Pons (tissue), 1 donor: ENCODE results near the gene MS4A18.
"Not testable (repeated sequence)": the region's sequence is repeated elsewhere in the genome, so short reads cannot be mapped to it uniquely, and the experiment has no call there.

ENCODE experiments used
- DNase-seq: peaks from one replicate; pipeline ENCODE4 v3.0.0-alpha.2; 2016; ENCODE audit warnings: low spot score

MS4A18 gene

DNA sequence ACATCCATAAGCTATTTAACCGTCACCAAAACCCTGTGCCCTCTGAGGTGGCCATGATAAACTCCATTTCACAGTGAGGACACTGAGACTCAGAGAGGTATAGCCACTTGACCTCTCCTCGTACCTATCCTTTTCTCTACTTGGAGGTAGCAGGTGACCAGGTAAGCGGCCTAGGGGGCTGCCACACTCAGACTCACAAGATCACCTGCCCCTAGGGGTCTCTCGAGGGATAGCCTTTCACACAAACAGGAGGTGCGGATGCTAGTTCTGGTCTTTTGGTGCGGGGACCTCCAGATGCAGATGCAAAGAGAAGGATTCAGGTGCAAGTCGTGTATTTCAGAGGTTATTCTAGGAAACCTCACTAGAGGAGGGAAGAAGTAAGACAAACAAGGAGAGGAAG, 14.6 kb downstream of the MS4A18 start:
- DNase-seq = no peak

DNA sequence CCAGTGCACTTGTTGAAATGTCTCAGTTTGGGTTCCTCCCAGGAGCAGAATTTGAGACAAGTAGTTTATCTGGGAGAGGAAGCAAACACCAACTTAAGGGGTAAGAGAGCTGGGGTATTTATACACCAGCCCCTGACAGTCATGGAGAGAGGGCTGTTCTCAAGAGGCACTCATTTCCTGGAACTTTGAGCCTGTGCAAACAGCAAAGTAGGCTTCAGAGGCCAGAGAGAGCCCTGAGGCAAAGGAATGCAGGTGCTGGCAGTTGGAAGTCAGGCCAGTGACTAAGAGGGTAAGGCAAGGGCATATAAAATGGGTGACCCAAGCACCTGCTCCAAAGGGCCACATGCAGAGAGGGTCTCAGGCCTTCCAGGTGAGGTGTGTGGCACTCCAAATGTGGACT, 16.1 kb downstream of the MS4A18 start:
- no peak for DNase-seq

DNA sequence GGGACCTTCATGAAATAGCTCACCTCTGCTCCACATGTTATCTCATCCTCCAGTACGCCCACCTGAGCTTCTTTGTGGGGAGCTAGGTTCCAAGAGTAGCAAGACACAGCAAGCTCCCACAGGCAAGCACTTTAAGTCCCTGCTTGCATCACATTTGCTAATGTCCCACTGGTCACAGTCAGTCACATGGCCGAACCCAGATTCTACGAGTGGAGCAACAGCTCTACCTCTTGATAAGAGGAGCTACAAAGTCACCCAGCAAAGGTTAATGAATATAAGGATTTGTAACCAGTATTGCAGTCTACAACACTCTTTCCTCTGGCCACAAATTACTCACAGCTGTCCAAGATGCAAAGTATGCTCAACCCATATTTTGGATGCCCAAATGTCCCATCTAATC, 16.9 kb downstream of the MS4A18 start:
- DNase-seq = no peak

DNA sequence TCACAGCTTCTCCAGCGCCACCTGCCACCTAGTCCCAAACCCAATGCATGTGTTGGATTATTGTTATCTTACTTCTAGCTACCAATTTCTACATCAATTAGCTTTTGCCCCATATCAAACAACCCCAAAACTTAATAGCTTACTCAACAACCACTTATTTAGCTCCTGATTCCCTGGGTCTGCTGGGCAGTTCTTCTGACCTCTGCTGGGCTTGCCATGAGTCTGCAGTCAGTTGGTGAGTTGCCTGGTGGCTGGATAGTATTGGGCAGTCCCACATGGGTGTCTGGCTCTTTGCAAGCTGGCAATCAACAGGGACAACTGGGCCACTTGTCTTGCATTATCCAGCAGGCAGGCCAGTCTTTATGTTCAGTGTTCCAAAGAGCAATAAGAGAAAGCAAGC, 18.5 kb downstream of the MS4A18 start:
- no peak for DNase-seq

DNA sequence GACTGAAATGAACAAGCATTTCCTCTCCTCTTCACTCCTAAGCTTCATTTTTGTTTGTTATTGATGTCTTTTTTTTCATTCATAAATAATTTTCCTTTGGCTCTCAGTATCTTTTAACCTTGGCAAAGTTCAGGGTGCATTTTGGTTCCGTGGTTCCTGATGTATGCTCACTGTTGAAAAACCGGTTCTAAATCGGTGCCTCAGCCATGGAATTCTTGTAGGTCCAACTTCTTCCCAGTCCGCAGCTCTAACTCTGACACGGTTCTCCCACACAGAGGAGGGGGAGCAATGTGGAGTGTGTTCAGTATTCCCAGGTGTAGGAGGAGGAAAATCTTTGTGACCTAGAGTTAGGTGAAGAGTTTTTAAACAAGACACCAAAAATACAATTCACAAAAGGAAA, 19.6 kb downstream of the MS4A18 start:
- DNase-seq = no peak

DNA sequence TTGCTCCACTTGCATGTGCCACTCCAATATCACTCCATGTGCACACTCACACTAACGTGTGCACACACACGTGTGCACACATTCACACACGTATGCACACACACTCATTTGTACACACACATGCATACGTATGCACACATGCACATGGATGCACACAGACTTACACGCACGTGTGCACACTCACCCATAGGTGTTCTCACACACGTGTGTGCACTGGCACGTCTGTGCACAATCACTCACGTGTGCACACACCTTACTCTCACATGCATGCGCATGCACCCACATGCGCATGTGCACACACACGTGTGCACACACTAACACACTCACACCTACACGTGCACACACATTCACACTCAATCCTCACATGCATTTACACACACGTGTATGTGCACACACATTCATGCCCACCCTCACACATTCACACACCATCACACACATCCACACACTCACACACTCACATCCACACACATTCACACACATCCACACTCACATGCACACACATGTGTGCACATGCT, 22.9 kb downstream of the MS4A18 start:
- DNase-seq = no peak

DNA sequence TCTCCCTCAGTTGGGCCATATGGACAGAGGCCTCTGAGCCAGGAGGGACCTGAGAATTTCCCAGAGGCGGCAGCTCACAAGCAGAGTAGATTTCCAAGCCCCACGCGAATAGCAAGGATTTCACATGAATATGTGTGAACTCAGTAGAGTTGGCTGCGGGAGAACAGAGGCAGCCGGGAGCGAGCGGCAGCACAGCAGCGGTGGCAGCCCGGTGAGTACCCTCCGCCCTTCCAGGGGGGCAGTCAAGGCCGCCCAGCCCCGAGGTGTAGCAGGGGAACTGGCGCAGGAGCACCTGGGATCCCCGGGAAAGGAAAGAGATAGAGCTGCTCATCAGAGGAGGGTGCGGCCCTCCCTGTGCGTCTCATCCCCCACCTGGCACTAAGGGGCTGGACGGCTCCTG, 23.7 kb downstream of the MS4A18 start:
- DNase-seq = no peak

DNA sequence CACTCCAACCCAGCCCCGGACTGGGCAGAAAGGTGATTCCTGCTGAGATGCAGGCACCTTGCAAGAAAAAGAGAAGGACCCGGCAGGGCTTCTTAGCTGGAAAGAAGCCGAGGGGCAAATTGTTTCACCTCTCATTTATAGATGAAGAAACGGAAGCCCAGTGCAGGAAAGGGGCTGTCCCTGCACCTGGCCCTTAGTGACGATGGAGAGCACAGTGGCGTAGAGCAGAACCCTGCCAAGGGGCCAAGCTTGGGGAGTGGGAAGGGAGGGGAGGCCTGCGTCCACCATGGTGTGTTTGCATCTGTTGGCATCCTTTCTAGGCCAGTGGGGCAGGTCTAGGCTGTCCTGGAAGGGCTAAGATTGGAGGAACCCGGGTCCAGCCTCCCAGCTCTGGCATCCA, 24.3 kb downstream of the MS4A18 start:
- no peak for DNase-seq

DNA sequence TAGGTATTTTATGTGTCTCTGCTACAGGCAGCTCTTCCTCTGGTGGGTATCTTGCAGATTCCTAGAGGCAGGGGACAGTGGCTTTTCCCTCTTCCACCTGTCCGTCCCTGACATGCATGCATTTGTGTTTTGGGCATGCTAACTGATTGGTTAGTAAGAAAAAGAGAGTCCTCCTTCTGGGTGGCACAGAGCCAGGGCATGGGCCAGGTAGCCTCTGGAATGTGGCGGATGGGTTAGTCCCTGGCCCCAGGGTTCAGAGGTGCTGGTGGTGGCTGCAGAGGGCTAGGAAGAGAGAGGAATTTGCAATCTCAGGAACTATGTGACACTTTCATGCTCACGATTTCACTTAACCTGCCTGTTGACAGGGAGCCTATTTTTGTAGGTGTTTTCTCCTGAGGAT, 26.4 kb downstream of the MS4A18 start:
- DNase-seq = no peak

DNA sequence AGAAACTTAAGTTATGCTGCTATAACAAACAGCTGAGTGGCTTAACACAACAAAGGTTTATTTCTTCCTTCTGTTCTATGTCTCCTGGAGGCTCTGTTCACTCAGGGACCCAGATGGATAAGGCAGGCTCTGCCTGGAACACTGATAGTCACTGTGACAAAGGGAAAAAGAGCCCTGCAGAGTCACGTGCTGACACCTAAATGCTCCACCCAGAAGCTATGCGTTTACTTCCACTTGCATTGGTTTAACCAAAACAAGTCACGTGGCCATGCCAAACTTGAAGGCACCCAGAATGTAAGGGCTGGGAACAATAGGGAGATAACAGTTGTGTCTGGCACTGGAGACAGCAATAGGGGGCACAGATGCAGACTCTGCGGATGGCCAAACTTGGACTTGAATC, 28.8 kb downstream of the MS4A18 start:
- no peak for DNase-seq

DNA sequence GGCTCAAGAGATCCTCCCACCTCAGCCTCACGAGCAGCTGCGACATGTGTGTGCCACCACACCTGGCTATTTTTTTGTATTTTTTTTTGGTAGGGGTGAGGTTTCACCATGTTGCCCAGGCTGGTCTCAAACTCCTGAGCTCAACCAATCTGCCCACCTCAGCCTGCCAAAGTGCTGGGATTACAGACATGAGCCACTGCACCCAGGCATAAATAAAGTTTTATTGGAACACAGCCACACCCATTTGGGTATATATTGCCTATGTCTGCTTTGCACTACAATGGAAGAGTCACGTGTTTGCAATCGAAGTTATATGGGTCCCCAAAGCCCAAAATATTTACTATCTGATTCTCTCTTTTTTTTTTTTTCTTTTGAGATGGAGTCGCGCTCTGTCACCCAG, 30.4 kb downstream of the MS4A18 start:
- no peak for DNase-seq

DNA sequence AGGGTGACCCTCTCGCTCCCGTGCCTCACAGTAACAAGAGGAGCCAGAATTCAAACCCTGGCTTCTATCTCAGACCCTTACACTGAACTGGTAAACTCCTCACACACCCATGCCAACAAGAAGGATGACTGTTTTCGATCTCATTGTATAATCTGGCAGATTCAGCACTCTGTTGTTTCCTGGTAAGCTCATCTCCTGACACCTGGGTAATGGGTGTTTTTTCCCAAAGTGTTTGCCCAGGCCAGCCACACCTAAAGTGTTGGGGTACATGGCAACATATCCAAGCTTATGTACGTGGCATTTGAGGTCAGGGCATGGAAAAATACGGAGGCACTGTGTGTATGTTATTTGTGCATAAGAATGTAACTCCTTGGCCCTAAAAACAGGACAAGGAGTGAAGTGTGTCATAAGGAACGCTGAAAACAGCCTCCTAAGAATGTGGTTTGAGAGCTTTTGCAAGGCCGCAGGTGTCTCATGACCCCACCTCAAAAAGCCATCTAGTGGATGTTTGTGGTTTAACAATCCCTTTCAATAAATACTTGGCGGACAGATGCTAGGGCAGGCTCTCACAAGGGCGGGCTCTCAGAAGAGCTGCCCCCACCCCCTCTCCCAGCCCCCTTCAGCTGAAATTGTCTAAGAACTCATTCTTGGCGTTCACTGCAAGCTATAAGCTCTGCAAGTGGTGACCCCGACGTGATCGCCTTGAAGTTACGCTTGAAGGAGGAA, 31.9 kb downstream of the MS4A18 start, which contains the start of gene MS4A15:
TSS of gene MS4A15 (plus strand) at position 561 of the 726 bp plus-strand sequence. CDS start 6,867 bp downstream, outside the sequence.
- DNase-seq = no peak

DNA sequence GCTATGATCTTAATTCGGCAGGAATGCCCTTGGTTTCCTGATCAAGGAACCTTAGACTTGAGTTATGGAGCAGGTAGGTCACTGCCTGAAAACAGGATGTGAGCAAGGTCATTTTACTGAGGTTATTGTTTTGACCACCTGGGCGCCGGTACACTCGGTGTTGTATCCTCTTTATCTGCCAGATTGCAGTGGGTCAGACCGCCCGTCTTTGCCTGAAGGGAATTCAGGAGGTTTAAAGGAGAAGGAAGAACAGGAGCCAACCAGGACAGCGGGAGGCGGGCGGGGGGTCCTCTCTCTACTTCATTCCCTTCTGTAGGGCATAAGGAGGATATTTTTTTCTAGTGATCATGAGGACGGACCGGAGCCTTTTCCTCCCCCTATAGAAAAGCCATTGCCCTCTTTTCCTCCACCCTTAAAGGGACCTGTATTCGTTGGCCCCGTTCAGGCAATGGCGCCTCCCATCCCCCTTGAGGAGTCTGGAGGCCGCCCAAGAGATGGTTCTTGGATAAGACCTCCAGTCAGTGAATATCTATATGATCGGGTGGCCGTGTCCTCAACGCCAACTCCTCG, 32.8 kb downstream of the MS4A18 start:
- DNase-seq = no peak

DNA sequence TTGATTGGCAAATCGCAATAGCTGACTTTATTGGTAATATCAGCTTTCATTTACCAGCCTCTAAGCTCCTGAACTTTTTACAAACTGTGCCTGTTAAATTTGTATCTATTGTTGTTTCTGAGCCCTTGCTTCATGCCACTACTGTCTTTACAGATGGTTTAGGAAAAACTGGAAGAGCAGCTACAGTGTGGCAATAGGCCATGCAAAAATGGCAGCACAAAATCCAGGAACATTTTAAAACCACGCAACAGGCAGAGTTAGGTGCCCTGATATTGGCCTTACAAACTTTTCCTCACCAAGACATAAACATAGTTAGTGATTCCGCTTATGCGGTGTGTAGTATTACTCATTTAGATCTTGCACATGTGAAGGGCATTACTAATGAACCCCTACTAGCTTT, 34.2 kb downstream of the MS4A18 start:
- DNase-seq = not testable (repeated sequence)

DNA sequence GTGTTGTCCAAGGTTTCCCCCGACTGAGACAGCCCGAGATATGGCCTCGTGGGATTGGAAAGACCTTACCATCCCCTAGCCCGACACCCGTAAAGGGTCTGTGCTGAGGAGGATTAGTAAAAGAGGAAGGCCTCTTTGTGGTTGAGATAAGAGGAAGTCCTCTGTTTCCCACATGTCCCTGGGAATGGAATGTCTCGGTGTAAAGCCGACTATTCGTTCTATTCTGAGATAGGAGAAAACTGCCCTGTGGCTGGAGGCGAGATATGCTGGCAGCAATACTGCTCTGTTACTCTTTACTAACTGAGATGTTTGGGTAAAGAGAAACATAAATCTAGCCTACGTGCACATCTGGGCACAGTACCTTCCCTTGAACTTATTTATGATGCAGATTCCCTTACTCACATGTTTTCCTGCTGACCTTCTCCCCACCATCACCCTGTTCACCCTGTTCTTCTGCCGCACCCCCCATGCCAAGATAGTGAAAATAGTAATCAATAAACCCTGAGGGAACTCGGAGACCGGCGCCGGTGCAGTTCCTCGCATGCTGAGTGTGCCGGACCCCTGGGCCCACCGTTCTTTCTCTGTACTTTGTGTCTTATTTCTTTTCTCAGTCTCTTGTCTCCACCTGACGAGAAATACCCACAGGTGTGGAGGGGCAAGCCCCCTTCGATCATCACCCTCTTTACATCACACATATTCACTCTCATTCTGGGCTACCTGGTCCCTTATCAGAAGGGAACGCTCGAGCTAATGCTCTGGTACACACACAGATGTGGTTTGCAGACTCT, 35.1 kb downstream of the MS4A18 start:
- DNase-seq = peak; percentile 51

DNA sequence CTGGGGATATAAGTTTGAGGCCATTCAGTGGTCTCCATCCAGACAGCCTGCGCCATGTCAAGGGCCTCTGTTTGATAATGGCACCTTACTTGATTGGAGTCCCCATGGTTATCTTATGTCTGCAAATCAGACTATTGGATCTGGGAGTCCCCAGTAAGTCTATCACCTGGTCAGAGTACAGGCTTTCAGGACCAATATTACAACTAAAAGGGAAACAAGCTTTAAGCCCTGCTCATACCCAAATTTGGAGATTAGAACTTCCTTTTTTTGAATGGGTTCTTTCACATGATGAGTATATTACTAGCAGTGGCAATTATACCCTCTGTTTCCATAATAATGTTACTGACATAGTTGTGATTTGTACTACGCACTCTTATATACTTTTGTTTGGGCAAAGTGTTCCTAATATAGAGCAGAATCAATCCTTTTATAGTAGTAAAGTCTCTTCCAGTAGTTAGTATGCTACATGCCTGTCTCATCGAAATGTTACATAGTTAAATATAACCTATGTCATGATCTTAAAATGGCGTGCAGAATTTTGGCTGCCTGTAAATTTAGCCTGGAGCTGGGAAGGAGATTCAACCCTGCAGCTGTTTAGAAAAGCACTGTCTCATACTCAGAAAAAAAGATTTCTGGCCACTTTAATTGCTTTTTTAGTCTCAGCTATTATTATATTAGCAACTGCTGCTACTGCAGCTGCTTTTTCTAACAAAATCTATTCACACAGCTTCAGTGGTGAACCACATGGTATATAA, 37.1 kb downstream of the MS4A18 start:
- DNase-seq = peak; percentile 20

DNA sequence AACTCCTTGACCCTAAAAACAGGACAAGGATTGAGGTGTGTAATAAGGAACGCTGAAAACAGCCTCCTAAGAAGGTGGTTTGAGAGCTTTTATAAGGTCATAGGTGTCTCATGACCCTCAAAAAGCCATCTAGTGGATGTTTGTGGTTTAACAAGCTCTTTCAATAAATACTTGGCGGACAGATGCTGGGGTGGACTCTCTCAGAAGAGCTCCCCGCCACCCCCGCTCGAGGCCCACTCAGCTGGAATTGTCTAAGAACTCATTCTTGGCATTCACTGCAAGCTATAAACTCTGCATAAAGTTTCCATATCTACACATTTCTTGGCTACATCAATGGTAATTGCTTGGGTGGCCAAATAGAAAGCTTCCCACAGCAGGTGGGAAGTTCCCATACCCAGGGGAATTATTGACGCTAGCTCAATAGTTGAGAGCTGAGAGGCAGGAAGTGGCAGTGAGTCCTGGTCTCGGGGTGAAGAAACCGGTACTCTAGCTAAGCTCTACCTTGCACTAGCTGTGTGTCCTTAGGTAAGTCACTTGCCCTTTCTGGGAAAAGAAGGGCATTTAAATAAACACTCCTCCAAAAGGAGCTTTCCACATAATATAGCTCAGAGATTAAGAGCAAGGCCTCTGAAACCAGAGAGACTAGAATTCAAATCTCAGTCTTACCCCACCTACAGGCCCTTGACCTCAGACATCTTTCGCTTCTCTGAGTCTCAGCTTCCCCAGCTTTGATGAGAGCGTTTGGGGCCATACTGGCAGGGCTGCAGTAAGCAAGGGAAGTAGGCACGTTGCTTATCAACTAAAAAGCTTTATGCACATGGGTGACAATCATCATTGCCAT, 38.6 kb downstream of the MS4A18 start:
- DNase-seq = no peak

DNA sequence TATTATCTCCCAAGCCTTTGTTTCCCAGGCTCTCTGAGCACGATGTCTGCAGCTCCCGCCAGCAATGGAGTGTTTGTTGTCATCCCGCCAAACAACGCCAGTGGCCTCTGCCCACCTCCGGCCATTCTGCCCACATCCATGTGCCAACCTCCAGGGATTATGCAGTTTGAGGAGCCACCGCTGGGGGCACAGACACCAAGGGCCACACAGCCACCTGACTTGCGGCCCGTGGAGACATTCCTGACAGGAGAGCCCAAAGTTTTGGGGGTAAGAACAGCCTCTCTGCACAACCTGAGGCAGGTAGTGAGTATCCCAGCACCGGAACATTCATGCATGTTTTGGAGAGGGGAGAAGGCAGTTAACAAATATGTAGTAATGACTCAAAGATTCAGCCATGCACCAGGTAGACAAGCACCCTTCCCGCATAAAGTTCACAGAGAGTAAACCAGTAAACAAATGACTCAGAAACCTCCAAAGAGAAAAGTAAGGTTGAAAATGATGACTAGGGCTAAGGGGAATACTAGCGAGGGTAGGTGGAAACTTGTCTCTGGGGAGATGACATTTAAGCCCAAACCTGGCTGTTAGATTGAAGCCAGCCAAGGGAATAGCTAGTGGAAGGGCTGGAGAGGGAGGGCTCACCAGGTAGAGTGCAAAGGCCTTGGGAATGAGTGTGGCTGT, 39.3 kb downstream of the MS4A18 start:
- no peak for DNase-seq

DNA sequence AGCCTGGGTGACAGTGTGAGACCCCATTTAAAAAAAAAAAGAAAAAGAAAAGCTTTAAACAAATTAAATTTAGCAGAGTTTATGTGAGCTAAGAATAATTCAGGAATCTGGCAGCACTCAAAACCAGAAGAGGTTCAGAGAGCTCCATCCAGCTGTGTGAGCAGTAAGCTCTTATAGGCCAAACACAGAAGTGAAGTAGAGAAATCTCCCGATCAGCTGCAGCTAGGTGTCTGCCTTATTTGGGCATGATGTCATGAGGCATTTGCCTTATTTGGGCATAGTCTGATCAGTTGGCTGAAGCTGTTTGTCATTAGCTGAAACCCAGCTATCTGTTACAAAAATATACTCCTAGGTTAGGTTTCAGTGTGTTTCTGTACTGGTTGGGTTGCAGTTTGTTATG, 40.4 kb downstream of the MS4A18 start:
- DNase-seq = no peak

DNA sequence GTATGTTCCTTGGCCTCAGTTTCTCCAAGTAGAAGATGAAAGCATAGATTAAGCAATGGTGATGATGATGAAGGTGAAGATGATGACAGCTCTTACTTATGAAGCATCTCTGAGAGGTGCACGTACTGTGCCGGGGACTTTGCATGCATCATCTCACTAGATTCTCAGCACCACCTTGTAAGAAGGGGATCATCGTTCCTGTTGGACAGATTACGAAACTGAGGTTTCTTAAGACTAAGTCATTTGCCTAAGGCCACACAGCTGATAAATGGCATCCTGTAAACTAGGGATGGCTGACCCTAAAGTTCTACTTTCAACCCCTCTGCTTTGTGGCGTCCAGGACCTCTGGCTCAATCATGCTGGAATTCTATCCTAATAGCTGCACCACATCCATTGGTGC, 40.8 kb downstream of the MS4A18 start:
- no peak for DNase-seq

DNA sequence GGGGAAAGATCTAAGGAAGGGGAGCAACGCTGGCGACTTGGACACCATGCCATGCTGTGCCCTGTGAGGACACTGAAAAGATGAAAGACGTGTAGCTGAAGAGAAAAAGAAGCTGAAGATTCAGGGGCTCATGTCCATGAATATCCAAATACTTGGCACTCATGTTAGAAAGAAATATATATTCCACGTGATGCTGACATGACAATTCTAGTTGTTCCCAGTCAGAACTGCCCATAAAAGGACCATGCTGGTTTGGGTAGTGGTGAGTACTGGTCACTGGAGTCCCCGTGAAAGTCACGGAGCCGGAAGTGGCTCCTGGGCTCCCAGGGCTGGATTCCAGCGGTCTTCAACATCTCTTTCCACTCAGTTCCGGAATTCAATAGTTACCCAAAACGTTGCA, 42.0 kb downstream of the MS4A18 start:
- no peak for DNase-seq
